GM12875 (cell line): ENCODE data around the gene KLRK1.

Source experiments
- H3K4me3 ChIP-seq: one replicate; pipeline ENCODE4 v1.5.1; 2011; ENCODE audit warnings: low read depth, low read length, control low read depth
- TF ChIP-seq, protein P1 (sequence below): IDR thresholded peaks from 2 replicates; pipeline ENCODE4 v1.5.1; 2011; ENCODE audit warnings: low read depth, mild to moderate bottlenecking, control low read depth, inconsistent platforms, low read length, moderate library complexity, borderline replicate concordance; ENCODE audit not compliant: insufficient read depth

Gene KLRK1

DNA sequence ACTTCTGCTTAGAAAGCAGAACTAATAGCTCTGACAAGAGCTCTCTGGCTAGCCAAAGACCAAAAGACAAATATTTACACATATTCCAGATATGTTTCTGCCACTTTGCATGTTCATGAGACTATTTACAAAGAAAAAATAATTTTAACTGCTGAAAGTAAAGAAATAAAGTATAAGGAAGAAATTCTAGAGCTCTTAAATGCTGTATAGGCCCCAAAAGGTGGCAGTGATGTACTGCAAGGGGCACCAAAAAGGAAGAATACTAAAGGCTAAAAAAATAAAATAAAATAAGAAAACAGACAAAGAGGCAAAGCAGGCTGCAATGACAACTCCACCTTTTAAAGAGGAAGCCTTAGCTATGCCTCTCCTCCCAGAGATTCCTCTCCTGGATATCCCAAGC is 23.0 kb downstream of the KLRK1 start:
- TF ChIP-seq, protein P1, sequence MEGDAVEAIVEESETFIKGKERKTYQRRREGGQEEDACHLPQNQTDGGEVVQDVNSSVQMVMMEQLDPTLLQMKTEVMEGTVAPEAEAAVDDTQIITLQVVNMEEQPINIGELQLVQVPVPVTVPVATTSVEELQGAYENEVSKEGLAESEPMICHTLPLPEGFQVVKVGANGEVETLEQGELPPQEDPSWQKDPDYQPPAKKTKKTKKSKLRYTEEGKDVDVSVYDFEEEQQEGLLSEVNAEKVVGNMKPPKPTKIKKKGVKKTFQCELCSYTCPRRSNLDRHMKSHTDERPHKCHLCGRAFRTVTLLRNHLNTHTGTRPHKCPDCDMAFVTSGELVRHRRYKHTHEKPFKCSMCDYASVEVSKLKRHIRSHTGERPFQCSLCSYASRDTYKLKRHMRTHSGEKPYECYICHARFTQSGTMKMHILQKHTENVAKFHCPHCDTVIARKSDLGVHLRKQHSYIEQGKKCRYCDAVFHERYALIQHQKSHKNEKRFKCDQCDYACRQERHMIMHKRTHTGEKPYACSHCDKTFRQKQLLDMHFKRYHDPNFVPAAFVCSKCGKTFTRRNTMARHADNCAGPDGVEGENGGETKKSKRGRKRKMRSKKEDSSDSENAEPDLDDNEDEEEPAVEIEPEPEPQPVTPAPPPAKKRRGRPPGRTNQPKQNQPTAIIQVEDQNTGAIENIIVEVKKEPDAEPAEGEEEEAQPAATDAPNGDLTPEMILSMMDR, result no peak
- no peak overlapping the region for H3K4me3 ChIP-seq

DNA sequence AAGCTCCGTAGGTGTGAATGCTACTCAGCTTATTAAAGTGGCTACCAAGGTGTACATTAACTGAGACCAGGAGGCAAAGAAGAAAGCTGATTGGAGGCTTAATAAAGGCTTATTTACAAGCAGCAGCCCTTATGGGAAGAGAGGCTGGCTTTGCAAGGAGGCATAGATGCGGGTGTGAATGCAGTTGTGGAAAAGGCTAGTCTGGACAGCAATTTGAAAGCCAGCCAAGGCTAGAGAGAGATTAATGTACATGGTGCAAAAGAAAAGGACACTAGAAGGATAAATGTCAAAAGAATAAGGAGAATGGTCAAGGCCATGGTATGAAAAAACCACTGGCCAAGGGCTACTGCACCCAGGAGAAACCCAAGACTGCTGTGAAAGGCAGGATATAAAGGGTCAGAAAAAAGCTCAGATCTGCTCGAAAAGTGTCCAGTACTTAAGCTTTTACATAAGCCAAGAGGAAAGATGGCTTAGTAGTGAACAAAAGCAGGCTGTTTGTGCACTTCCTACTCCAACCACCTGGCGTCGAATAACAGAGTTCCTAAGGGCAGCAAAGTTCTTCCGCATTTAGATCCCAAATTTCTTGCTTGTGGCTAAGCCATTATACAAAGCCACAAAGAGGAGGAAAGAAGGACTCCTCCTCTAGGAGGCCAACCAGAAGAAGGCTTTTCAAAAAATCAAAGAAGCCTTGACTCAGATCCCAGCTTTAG is 24.0 kb downstream of the KLRK1 start:
- no peak overlapping the region for H3K4me3 ChIP-seq
- TF ChIP-seq, protein P1, result 0 out of 2 replicates have a peak, but pooled peaks have one; percentile 23

DNA sequence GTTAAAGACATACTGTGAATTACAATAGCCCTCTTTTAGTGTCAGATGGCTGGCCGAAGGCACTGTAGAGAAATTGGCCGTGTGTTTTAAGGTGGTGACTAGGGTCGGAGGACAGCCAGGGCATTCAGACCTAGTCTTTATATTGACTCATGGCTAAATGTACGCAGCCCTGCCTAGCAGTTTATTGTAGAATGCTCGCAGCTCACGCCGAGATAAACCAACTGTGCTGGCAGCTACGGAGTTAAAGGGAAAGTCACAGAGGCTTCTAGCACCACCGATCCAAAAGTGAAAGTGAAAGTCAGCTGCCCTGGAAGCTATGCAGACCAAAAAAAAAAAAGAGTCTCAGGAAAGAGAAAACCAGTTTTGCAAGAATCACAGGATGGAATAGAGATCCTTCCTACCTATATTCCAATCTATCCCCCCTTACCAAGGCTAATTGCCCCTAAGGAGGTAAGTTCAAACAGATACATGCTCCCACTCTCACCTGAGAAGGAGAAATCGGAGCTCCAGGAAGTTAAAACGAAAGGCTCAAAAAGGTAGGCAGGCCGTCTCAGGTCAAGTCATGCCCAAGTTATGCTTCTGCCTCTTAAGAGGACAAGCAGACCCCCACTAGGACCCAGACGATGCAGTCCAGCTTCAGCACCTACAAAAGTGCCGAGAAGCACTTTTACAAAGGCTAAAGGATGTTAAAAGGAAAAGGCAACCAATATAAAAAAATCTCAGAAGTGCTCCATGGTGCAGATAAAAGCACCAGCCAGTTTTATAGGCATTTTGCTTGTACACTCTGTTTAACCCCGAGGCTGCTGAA is 24.8 kb downstream of the KLRK1 start:
- TF ChIP-seq, protein P1, result no peak

DNA sequence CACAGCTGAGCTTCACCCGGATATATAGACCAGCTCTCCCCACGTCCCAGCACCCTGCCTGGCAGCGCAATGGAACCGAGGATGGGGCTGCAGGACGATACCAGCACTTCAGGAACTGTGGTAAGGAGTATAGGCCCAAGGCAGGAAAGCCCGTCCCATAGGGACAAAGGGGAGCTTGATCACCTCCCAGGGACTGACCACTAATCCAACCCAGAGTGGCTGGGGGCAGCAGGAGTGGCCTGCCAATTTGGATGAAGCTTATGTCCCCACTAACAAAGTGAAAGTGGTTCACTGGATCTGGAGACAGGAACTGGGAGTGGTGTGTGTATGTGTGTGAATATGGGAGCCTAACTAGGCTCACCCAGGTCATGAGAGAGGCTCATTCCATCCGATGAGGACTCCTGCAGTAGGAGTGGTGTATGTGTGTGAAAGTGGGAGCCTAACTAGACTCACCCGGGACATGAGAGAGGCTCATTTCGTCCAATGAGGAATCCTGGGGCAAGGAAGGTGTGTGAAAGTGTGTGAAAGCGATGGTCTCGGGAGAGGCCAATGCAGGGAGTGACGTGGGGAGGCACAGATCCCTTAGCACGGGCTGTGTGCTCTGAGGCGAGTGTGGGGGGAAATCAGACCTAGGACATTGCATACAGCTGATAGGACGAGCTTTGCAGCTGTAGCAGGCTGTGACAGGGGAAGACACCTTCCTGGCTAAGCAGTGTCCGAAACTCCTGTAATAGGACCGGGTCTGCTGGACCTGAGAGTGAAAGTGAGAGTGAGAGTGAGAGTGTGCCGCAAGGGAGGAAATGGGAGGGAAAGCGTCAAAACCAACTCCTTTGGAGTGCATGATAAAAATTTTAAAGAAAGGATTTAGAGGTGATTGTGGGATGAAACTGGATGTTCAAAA is 25.7 kb downstream of the KLRK1 start:
- peak overlapping the region; percentile 51 for H3K4me3 ChIP-seq
- TF ChIP-seq, protein P1, result no peak

More for the DNA sequence above, 24.8 kb downstream of the KLRK1 start:
- peak overlapping the region; percentile 51 for H3K4me3 ChIP-seq

DNA sequence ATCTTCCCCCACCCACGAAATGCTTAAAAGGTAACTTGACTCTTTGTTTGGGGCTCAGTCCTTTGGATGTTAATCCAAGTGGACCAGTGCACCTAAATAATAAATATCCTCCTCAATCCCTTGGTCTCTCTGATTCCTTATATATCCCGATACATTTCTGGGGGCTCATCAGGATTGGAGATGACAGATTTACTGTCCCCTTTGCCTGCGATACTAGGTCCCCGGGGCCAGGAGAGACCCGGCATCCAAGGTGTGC is 26.3 kb downstream of the KLRK1 start:
- no peak overlapping the region for H3K4me3 ChIP-seq
- TF ChIP-seq, protein P1, result no peak

DNA sequence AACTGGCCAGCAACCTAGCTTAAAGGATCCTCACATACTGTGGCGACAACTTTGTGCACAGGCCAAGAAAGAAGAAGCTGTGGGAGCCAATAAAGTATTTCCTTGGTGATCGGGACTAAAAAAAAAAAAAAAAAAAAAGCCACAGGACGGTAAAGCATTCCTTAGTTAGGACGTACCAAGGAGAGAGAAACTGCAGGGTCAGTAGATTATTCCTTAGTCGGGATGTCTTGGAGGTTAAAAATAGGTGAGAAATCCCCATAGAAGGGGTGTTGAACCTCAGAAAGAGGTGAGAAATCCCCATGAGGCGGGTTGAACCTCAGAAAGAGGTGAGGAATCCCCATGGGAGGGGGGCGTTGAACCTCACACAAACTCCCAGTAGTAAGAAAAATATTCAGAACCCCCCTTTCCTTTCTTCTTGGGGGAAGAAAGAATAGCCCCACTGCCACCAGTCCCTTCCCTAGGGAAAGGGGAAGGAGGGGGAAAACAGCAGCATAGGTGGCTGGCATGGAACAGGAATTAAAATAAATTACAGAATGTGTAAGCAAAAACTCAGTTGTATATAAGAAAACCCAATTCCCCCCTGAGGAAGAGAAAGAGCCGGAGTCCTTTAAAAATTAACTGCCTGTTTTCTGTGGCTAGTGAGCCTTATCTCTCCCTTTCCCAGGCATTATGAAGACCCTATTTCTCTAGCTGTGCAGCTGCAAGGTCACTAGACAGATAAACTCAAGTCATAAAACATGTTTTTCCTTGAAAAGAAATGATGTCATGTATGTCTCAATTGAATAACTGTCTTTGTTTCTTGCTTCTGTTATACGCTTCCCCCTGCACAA is 26.8 kb downstream of the KLRK1 start:
- H3K4me3 ChIP-seq, result no peak overlapping the region
- TF ChIP-seq, protein P1, result no peak
